Measurements from ENCODE around the gene IL1R2. TPM values are rescaled to one million over a fixed set of nuclear protein-coding genes. Genes with fewer than 3 reads are reported as not detected.

IL1R2 gene
- total RNA-seq, 1 experiment from 2014 or later, result 10.1 TPM

DNA sequence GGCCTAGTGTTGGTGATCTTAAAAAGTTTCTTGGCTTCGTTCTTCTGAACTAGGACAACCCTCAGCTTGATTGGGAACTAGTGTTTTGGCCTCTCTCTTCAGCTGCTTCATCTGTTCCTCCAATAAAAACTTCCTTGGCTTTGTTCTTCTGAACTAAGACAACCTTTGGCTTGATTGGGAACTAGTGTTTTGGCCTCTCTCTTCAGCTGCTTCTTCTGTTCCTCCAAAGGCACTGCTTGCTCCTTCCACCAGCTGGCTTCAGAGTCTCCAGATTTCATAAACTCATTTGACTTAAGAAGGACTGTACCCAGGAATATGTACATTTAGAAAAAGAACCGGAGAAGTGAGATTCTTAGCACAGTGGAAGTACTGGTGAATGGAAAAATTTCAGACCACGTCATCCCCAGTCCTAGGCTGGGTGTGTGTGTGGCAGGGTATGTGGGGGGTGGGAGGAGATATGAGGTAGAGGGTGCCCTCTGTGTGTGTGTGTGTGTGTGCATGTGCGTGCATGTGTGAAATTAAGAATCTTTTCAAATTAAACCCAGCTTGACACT lies 20.4 kb downstream of the IL1R2 start:
- Histone ChIP-seq H3K4me1 (no peaks in the 10 kb centered on the region), H3K36me3 (ENCODE audit: control insufficient read depth, insufficient read depth, low read length) (no peaks in the 10 kb centered on the region), H3K4me3 (ENCODE audit: low read depth, low read length) (no peak overlapping the region), H3K9me3 (no peaks in the 10 kb centered on the region; the same call in 1 of the 2 replicates), H3K27me3 (replicated peaks; ENCODE audit: control insufficient read depth, insufficient read depth, low read length) (no peaks in the 10 kb centered on the region)
- H3K27ac Mint-ChIP-seq (ENCODE audit: unreplicated experiment), result no peak overlapping the region
- POLR2A ChIA-PET, result no interaction called here
- H3K4me3 Mint-ChIP-seq (ENCODE audit: unreplicated experiment), result no peak overlapping the region
- peaks cover 9% of the 10 kb centered on the region for H3K9me3 Mint-ChIP-seq (ENCODE audit: unreplicated experiment)
- no TSS peak for BruUV-seq (replicated peaks)
- no peak for TF ChIP-seq CTCF (IDR thresholded peaks at IDR 0.05; ENCODE audit: insufficient read depth in 1 of 2, low read depth in 1 of 2, low read length in 1 of 2, severe bottlenecking in 1 of 2, unreplicated experiment in 1 of 2)
- intact Hi-C loops (cut with micrococcal nuclease; ENCODE audit: unreplicated experiment), result no loop called here
- CTCF ChIA-PET, result no interaction called here
- H3K4me1 Mint-ChIP-seq (ENCODE audit: low read depth, unreplicated experiment), result no peaks in the 10 kb centered on the region
- peaks cover 6% of the 10 kb centered on the region for H3K36me3 Mint-ChIP-seq (ENCODE audit: insufficient read depth, unreplicated experiment)
- DNase-seq, result no peak
- H3K27me3 Mint-ChIP-seq (ENCODE audit: insufficient read depth, unreplicated experiment), result no peaks in the 10 kb centered on the region

DNA sequence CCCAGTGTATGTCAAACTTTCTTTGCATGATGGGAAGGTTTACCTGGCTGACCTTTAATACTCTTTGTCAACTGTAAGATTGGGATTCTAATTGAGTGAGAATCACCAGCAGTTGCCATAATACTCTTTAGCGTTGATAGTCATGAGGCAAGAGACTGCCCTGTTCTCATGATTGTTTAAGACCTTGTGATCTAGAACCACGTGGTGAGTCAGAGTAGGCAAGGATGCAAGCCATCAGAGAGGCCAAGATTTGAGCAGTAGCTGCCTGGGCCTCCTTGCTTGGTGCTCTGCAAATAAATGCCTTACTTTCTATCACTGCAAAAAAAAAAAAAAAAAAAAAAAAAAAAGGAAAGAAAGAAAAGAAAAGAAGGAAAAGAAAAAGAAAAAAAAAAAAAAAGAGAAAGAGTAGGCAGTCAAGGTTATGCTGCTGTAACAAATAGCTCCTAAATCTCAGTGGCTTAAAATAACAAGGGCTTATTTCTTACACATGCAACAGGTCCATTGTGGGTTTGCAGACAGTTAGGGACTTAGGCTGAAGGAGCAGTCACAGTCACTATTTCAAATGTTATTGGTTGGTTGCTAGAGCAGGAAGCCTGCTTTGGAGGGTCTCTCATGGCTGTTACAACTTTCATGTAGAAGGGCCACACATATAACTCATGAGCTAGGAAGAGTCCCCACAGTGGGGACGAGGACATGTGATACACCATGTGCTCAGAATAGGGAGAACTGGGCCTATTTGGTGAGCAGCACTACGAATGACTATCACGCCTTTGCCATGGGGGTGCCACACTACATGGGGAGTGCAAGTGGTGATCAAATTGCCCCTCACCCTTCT lies 21.7 kb downstream of the IL1R2 start:
- H3K36me3 ChIP-seq (ENCODE audit: control insufficient read depth, insufficient read depth, low read length), result no peaks in the 10 kb centered on the region
- no peaks in the 10 kb centered on the region for H3K4me1 ChIP-seq
- Mint-ChIP-seq H3K27me3 (ENCODE audit: insufficient read depth, unreplicated experiment) (no peaks in the 10 kb centered on the region), H3K4me3 (ENCODE audit: unreplicated experiment) (no peak overlapping the region), H3K9me3 (ENCODE audit: unreplicated experiment) (peaks cover 9% of the 10 kb centered on the region), H3K36me3 (ENCODE audit: insufficient read depth, unreplicated experiment) (no peaks in the 10 kb centered on the region), H3K27ac (ENCODE audit: unreplicated experiment) (no peak overlapping the region), H3K4me1 (ENCODE audit: low read depth, unreplicated experiment) (no peaks in the 10 kb centered on the region)
- no peaks in the 10 kb centered on the region for H3K27me3 ChIP-seq (replicated peaks; ENCODE audit: control insufficient read depth, insufficient read depth, low read length)
- intact Hi-C loops (cut with micrococcal nuclease; ENCODE audit: unreplicated experiment), result no loop called here
- no peak for TF ChIP-seq CTCF (IDR thresholded peaks at IDR 0.05; ENCODE audit: insufficient read depth in 1 of 2, low read depth in 1 of 2, low read length in 1 of 2, severe bottlenecking in 1 of 2, unreplicated experiment in 1 of 2)
- POLR2A ChIA-PET, result no interaction called here
- no peak for DNase-seq
- CTCF ChIA-PET, result no interaction called here
- no peaks in the 10 kb centered on the region; the same call in 1 of the 2 replicates for H3K9me3 ChIP-seq
- no TSS peak for BruUV-seq (replicated peaks)
- no peak overlapping the region for H3K4me3 ChIP-seq (ENCODE audit: low read depth, low read length)

DNA sequence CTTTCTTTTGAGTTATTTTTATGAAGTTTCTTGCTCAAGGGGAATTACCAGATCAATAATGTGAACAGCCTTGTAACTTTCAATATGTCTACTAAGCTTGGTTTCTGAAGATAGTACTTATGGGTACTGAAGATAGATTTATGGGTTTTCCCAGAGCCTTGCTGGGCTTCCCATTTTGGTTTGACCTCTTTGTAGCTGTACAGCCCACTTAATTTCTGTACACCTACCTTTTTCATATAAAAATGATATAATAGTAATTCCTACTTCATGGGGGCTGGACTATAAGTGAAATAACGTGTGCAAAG lies 22.2 kb downstream of the IL1R2 start:
- Histone ChIP-seq H3K4me1 (no peaks in the 10 kb centered on the region), H3K36me3 (ENCODE audit: control insufficient read depth, insufficient read depth, low read length) (no peaks in the 10 kb centered on the region), H3K4me3 (ENCODE audit: low read depth, low read length) (no peak overlapping the region), H3K27me3 (replicated peaks; ENCODE audit: control insufficient read depth, insufficient read depth, low read length) (no peaks in the 10 kb centered on the region), H3K9me3 (no peaks in the 10 kb centered on the region; the same call in 1 of the 2 replicates)
- intact Hi-C loops (cut with micrococcal nuclease; ENCODE audit: unreplicated experiment), result no loop called here
- TF ChIP-seq CTCF (IDR thresholded peaks at IDR 0.05; ENCODE audit: insufficient read depth in 1 of 2, low read depth in 1 of 2, low read length in 1 of 2, severe bottlenecking in 1 of 2, unreplicated experiment in 1 of 2), result no peak
- Mint-ChIP-seq H3K27ac (ENCODE audit: unreplicated experiment) (no peak overlapping the region), H3K9me3 (ENCODE audit: unreplicated experiment) (peaks cover 9% of the 10 kb centered on the region), H3K4me3 (ENCODE audit: unreplicated experiment) (no peak overlapping the region), H3K27me3 (ENCODE audit: insufficient read depth, unreplicated experiment) (no peaks in the 10 kb centered on the region), H3K36me3 (ENCODE audit: insufficient read depth, unreplicated experiment) (no peaks in the 10 kb centered on the region), H3K4me1 (ENCODE audit: low read depth, unreplicated experiment) (no peaks in the 10 kb centered on the region)
- no peak for DNase-seq
- ChIA-PET CTCF (no interaction called here), POLR2A (interaction anchor here (1.2 kb wide), 1 partner anchor 15 kb away, joined by 3 read pairs; no protein-coding TSS in a partner anchor)
- no TSS peak for BruUV-seq (replicated peaks)
